ENCODE data around the gene SPATA12. TPM values are rescaled to one million over a fixed set of nuclear protein-coding genes. Genes with fewer than 3 reads are reported as not detected.

SPATA12 gene
- total and polyA plus RNA-seq, 2 experiments from 2014 or later = 0.10 to 0.65 TPM

DNA sequence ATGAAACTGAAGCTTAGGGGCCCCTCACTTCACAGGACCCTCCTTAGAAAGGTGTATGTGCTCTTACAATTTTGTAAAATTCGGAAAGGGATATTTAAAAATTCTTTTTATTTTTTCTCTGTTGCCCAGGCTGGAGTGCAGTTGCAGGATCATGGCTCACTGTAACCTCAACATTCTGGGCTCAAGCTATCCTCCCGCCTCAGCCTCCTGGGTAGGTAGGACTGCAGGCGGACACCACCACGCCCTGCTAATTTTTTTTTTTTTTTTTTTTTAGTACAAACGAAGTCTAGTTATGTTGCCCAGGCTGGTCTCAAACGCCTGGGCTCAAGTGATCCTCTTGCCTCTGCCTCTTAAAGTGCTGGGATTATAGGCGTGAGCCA is 45.1 kb upstream of the SPATA12 start:
- DNase-seq (ENCODE audit: low spot score) = no peak
- Histone ChIP-seq H3F3A (replicated peaks; ENCODE audit: low read depth) (no peaks in the 10 kb centered on the region), H3K4me3 (no peak overlapping the region), H3K4me1 (ENCODE audit: insufficient read depth) (peaks cover 40% of the 10 kb centered on the region), H3K79me2 (replicated peaks; ENCODE audit: insufficient read depth) (no peaks in the 10 kb centered on the region), H4K20me1 (replicated peaks; ENCODE audit: insufficient read depth) (no peaks in the 10 kb centered on the region), H3K27ac (ENCODE audit: low read depth) (peak overlapping the region; percentile 89), H3K4me2 (peak overlapping the region; percentile 15), H2AFZ (0 out of 2 replicates have a peak overlapping the region, but pooled peaks have one; percentile 21), H3K9me2 (ENCODE audit: insufficient read depth) (no peaks in the 10 kb centered on the region; the same call in 1 of the 2 replicates), H3K27me3 (ENCODE audit: insufficient read depth) (no peaks in the 10 kb centered on the region), H3K36me3 (ENCODE audit: insufficient read depth) (no peaks in the 10 kb centered on the region)
- Mint-ChIP-seq H3K4me3 (no peak overlapping the region), H3K27ac (peak overlapping the region; percentile 61), H3K27me3 (ENCODE audit: insufficient read depth, low read depth, poor library complexity) (peaks cover 8% of the 10 kb centered on the region), H3K4me1 (peaks cover 32% of the 10 kb centered on the region), H3K9me3 (peaks cover 12% of the 10 kb centered on the region; the same call in 2 of the 3 replicates), H3K36me3 (ENCODE audit: low read depth) (peaks cover 15% of the 10 kb centered on the region)
- TF ChIP-seq ZNF114 (CRISPR knock-in tag; IDR thresholded peaks at IDR 0.05) = no peak
- TF ChIP-seq NANOG (IDR thresholded peaks at IDR 0.05; ENCODE audit: borderline replicate concordance) = no peak
- no peak for TF ChIP-seq EZH2phosphoT487 (IDR thresholded peaks at IDR 0.05; ENCODE audit: unreplicated experiment)
- TF ChIP-seq, protein P1, sequence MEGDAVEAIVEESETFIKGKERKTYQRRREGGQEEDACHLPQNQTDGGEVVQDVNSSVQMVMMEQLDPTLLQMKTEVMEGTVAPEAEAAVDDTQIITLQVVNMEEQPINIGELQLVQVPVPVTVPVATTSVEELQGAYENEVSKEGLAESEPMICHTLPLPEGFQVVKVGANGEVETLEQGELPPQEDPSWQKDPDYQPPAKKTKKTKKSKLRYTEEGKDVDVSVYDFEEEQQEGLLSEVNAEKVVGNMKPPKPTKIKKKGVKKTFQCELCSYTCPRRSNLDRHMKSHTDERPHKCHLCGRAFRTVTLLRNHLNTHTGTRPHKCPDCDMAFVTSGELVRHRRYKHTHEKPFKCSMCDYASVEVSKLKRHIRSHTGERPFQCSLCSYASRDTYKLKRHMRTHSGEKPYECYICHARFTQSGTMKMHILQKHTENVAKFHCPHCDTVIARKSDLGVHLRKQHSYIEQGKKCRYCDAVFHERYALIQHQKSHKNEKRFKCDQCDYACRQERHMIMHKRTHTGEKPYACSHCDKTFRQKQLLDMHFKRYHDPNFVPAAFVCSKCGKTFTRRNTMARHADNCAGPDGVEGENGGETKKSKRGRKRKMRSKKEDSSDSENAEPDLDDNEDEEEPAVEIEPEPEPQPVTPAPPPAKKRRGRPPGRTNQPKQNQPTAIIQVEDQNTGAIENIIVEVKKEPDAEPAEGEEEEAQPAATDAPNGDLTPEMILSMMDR (conservative IDR thresholded peaks at IDR 0.05; ENCODE audit: low read depth in 2 of 2) = no peak
- TF ChIP-seq JUNB (IDR thresholded peaks at IDR 0.05; ENCODE audit: unreplicated experiment) = no peak
- no peak for TF ChIP-seq POLR2AphosphoS5 (IDR thresholded peaks at IDR 0.05; ENCODE audit: low read depth)
- no peak for TF ChIP-seq REST (IDR thresholded peaks at IDR 0.05; ENCODE audit: unreplicated experiment)
- no peak for TF ChIP-seq ZNF331 (CRISPR knock-in tag; IDR thresholded peaks at IDR 0.05; ENCODE audit: low read depth)
- no peak for TF ChIP-seq STAT1 (IDR thresholded peaks at IDR 0.05; ENCODE audit: unreplicated experiment)
- no peak for TF ChIP-seq ETS1 (IDR thresholded peaks at IDR 0.05)
- no peak for TF ChIP-seq EZH2 (IDR thresholded peaks at IDR 0.05; ENCODE audit: low read depth, unreplicated experiment)
- no peak for TF ChIP-seq CREB1 (CRISPR knock-in tag; IDR thresholded peaks at IDR 0.05; ENCODE audit: low read depth)
- no peak for ATAC-seq

Measured in GM23338 (cell line).